ENCODE data around the gene FPR2.
"Not testable (repeated sequence)": the region's sequence is repeated elsewhere in the genome, so short reads cannot be mapped to it uniquely, and the experiment has no call there.

DNA sequence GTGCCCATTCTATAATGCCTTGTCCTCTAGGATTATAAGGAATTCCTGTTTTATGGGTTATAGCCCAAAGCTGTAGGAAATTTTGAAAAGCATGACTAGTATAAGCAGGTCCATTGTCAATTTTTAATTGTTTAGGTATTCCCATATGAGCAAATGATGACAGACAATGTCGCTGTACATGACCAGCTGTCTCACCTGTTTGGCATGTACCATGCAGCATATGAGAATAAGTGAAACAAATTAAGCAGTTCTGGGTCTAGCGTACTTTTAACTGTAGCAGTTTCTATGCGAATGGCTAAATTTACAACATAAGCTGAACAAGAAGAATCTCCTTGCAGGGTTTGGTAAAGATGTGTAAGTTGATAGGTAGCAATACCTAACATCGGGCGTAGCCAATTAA, 45.6 kb downstream of the FPR2 start:
- TF ChIP-seq, protein P1, sequence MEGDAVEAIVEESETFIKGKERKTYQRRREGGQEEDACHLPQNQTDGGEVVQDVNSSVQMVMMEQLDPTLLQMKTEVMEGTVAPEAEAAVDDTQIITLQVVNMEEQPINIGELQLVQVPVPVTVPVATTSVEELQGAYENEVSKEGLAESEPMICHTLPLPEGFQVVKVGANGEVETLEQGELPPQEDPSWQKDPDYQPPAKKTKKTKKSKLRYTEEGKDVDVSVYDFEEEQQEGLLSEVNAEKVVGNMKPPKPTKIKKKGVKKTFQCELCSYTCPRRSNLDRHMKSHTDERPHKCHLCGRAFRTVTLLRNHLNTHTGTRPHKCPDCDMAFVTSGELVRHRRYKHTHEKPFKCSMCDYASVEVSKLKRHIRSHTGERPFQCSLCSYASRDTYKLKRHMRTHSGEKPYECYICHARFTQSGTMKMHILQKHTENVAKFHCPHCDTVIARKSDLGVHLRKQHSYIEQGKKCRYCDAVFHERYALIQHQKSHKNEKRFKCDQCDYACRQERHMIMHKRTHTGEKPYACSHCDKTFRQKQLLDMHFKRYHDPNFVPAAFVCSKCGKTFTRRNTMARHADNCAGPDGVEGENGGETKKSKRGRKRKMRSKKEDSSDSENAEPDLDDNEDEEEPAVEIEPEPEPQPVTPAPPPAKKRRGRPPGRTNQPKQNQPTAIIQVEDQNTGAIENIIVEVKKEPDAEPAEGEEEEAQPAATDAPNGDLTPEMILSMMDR (IDR thresholded peaks at IDR 0.05), result not testable (repeated sequence)
- TF ChIP-seq EZH2 (IDR thresholded peaks at IDR 0.05; ENCODE audit: borderline replicate concordance, insufficient read depth, low read depth, low read length, poor library complexity, severe bottlenecking), result not testable (repeated sequence)
